Esophagus muscularis mucosa (tissue), 4 donors: ENCODE measurements around the gene NT5DC3. TPM values are rescaled to one million over a fixed set of nuclear protein-coding genes. Genes with fewer than 3 reads are reported as not detected.

Experiments used
- DNase-seq: peaks from one replicate; pipeline ENCODE4 v3.0.0-alpha.2; 2017; ENCODE audit errors: extremely low spot score
- H3K27ac ChIP-seq, 4 donors: fragments of 200-600 bp; sonication (generic); replicated peaks in 1 of 4; 1 replicate in 3 of 4; 2 replicates in 1 of 4; pipeline ENCODE4 v1.5.1; 2016 to 2019; ENCODE audit warnings: mild to moderate bottlenecking in 1 of 4
- H3K27me3 ChIP-seq, 4 donors: fragments of 200-600 bp; sonication (generic); one replicate each; pipeline versions ENCODE4 v1.5.1 to v1.6.0; 2016 to 2019
- H3K36me3 ChIP-seq, 4 donors: fragments of 200-600 bp; sonication (generic); one replicate each; pipeline ENCODE4 v1.5.1; 2016 to 2019
- H3K4me1 ChIP-seq, 4 donors: fragments of 200-600 bp; sonication (generic); one replicate each; pipeline ENCODE4 v1.5.1; 2016 to 2019
- H3K4me3 ChIP-seq, 4 donors: fragments of 200-600 bp; sonication (generic); 1 replicate in 2 of 4; 2 replicates in 2 of 4; pipeline ENCODE4 v1.5.1; 2016 to 2019; ENCODE audit warnings: mild to moderate bottlenecking in 4 of 4, moderate library complexity in 1 of 4
- H3K9me3 ChIP-seq, 4 donors: fragments of 200-600 bp; sonication (generic); 1 replicate in 3 of 4; 2 replicates in 1 of 4; pipeline ENCODE4 v1.5.1; 2016 to 2019
- EP300 ChIP-seq: sonication (generic); formaldehyde crosslinking; IDR thresholded peaks from one replicate; pipeline ENCODE4 v1.6.1; 2017; ENCODE audit warnings: antibody characterized with exemption
- POLR2A ChIP-seq: fragments of 450-650 bp; IDR thresholded peaks from one replicate; pipeline ENCODE4 v1.6.1; 2017; ENCODE audit warnings: antibody characterized with exemption, moderate library complexity, mild to moderate bottlenecking, low read depth
- POLR2AphosphoS5 ChIP-seq, 2 donors: sonication (generic); formaldehyde crosslinking; IDR thresholded peaks; one replicate each; pipeline ENCODE4 v1.6.1; 2017; ENCODE audit warnings: antibody characterized with exemption in 2 of 2
- WGBS: methylation state at CpG from one replicate; pipeline ENCODE4 v1.1.5; 2018; 5-methylcytosine and 5-hydroxymethylcytosine counted together
- intact Hi-C: fragments of 100-400 bp; cut with DNase I; formaldehyde crosslinking; loops from one replicate; pipeline ENCODE4 v1.15.1; 2023
- total RNA-seq, 4 donors: library from RNA; depleted of rRNA; stranded (reverse); fragments of >200 nt; gene quantifications; one replicate each; pipeline versions ENCODE4 v1.1.0 to v1.2.1, GENCODE V29; 2016
- TF ChIP-seq, protein P1 (sequence below), 3 experiments: fragments of 200-600 bp in 2 of 3; fragments of 450-650 bp in 1 of 3; sonication (generic) in 2 of 3; IDR thresholded peaks; one replicate each; pipeline ENCODE4 v1.5.1; 2017 to 2019; ENCODE audit warnings: antibody characterized with exemption in 3 of 3, mild to moderate bottlenecking in 2 of 3, moderate library complexity in 1 of 3

The NT5DC3 gene
- total RNA-seq, 4 donors from 2014 or later, result 169 to 275 (median 195) TPM

- peaks cover 0 to 6% (median 0%) of the 10 kb centered on the region in 4 donors for H3K9me3 ChIP-seq
- H3K4me3 ChIP-seq, result no peak overlapping the region
- H3K27me3 ChIP-seq, result no peaks in the 10 kb centered on the region
- peaks cover 0 to 99% (median 78%) of the 10 kb centered on the region in 4 donors for H3K4me1 ChIP-seq
- intact Hi-C loops, result no loop called here
- WGBS, result 81% methylated on average over 2 of the region's 2 CpGs
- peak; percentile 29 for DNase-seq
- H3K36me3 ChIP-seq, result peaks cover 0 to 19% (median 6%) of the 10 kb centered on the region in 4 donors
- TF ChIP-seq EP300, result no peak
- TF ChIP-seq, protein P1, sequence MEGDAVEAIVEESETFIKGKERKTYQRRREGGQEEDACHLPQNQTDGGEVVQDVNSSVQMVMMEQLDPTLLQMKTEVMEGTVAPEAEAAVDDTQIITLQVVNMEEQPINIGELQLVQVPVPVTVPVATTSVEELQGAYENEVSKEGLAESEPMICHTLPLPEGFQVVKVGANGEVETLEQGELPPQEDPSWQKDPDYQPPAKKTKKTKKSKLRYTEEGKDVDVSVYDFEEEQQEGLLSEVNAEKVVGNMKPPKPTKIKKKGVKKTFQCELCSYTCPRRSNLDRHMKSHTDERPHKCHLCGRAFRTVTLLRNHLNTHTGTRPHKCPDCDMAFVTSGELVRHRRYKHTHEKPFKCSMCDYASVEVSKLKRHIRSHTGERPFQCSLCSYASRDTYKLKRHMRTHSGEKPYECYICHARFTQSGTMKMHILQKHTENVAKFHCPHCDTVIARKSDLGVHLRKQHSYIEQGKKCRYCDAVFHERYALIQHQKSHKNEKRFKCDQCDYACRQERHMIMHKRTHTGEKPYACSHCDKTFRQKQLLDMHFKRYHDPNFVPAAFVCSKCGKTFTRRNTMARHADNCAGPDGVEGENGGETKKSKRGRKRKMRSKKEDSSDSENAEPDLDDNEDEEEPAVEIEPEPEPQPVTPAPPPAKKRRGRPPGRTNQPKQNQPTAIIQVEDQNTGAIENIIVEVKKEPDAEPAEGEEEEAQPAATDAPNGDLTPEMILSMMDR (IDR thresholded peaks at IDR 0.05), result no peak
- no peak for TF ChIP-seq POLR2A
- no peak for TF ChIP-seq POLR2AphosphoS5 (IDR thresholded peaks at IDR 0.05)
- peak overlapping the region; percentile 36 to 66 (median 50) for H3K27ac ChIP-seq
Observed at GRCh38 chr12:103819312-103819711, 21.7 kb downstream of the NT5DC3 start.

DNA sequence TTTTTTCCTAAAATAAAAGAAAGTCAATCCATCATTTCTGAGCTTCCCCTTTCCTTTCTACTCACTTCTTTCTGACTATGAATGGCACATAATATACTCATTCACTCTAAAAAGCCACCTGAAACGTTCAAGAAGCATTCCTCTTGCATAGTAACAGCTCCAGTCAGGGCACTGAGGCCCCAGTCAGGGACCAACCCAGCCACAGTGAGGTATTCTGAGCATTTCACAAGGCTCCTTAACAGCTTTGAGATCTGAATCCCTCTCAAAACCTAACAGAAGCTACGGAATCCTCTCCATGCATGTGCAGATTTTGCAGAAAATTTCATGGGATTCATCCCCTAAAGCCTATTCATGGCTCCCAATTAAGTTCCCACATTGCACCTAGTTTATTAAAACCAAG is 23.2 kb downstream of the NT5DC3 start:
- Histone ChIP-seq H3K36me3 (peaks cover 0 to 34% (median 21%) of the 10 kb centered on the region in 4 donors), H3K4me3 (no peak overlapping the region), H3K4me1 (peaks cover 0 to 99% (median 74%) of the 10 kb centered on the region in 4 donors), H3K27me3 (no peaks in the 10 kb centered on the region), H3K9me3 (peaks cover 0 to 6% (median 0%) of the 10 kb centered on the region in 4 donors), H3K27ac (no peak overlapping the region)
- intact Hi-C loops, result no loop called here
- WGBS, result 72% methylated on average over 2 of the region's 2 CpGs
- TF ChIP-seq, protein P1 (IDR thresholded peaks at IDR 0.05), result no peak
- TF ChIP-seq POLR2AphosphoS5 (IDR thresholded peaks at IDR 0.05) (no peak), POLR2A (no peak), EP300 (no peak)
- DNase-seq, result no peak

DNA sequence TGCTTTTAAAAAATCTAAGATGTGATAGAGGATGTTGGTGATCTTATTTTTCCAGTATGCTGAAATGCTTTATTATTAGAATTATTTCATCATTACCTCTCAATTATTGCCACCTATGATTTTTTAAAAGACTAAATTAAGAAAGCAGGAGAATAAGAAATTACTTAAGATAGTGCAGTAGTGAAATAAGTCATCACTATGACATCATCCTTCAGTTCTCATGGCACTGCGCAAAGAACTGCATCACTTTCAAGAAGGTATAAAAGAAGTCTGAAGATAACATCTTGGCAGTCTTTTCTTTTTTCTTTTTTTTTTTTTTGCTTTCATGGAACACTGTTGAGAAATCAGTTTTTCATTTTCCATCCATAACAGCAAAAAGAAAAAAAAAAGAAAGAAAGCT is 24.4 kb downstream of the NT5DC3 start:
- peaks cover 0 to 6% (median 0%) of the 10 kb centered on the region in 4 donors for H3K9me3 ChIP-seq
- H3K36me3 ChIP-seq, result peaks cover 0 to 45% (median 29%) of the 10 kb centered on the region in 4 donors
- DNase-seq, result no peak
- H3K4me3 ChIP-seq, result no peak overlapping the region
- no peak overlapping the region for H3K27ac ChIP-seq
- WGBS, result 95% methylated on average over 1 of the region's 1 CpG
- intact Hi-C loops, result no loop called here
- H3K27me3 ChIP-seq, result no peaks in the 10 kb centered on the region
- TF ChIP-seq, protein P1 (IDR thresholded peaks at IDR 0.05), result no peak
- TF ChIP-seq POLR2AphosphoS5 (IDR thresholded peaks at IDR 0.05), result no peak
- no peak for TF ChIP-seq POLR2A
- no peak for TF ChIP-seq EP300
- H3K4me1 ChIP-seq, result peaks cover 0 to 95% (median 65%) of the 10 kb centered on the region in 4 donors

- intact Hi-C loops, result no loop called here
- Histone ChIP-seq H3K27me3 (no peaks in the 10 kb centered on the region), H3K4me3 (no peak overlapping the region), H3K27ac (peak overlapping the region in 2 of 4 donors; percentile 12 to 16), H3K9me3 (no peaks in the 10 kb centered on the region), H3K36me3 (peaks cover 0 to 56% (median 42%) of the 10 kb centered on the region in 4 donors), H3K4me1 (peaks cover 0 to 95% (median 56%) of the 10 kb centered on the region in 4 donors)
- no peak for DNase-seq
- WGBS, result 38% methylated on average over 3 of the region's 3 CpGs
- TF ChIP-seq EP300, result no peak
- TF ChIP-seq POLR2A, result no peak
- TF ChIP-seq, protein P1 (IDR thresholded peaks at IDR 0.05), result no peak
- no peak for TF ChIP-seq POLR2AphosphoS5 (IDR thresholded peaks at IDR 0.05)
Observed at GRCh38 chr12:103814436-103814835, 26.6 kb downstream of the NT5DC3 start.

DNA sequence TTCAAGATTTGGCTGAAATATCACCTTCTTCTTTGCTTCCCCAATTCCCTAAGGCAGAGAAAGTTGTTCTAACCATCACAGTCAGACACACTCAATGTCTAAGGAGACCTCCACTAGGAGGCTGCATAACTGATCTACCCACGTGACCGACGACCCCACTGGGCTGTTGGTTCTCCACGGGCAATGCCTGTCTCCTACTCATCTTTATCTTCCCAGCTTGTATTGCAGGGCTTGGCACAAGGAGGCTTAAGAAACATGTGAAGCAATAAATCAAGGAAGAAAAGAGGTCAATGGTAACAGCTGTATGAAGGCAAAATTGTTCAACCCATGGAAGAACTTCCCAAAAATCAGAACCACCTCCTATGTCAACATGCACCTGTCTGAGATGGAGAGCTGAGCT is 27.1 kb downstream of the NT5DC3 start:
- DNase-seq, result no peak
- Histone ChIP-seq H3K4me3 (no peak overlapping the region), H3K27me3 (no peaks in the 10 kb centered on the region), H3K9me3 (no peaks in the 10 kb centered on the region), H3K4me1 (peaks cover 0 to 95% (median 55%) of the 10 kb centered on the region in 4 donors), H3K36me3 (peaks cover 0 to 60% (median 44%) of the 10 kb centered on the region in 4 donors), H3K27ac (peak overlapping the region; percentile 7 to 16 (median 11))
- WGBS, result 77% methylated on average over 4 of the region's 4 CpGs
- TF ChIP-seq POLR2AphosphoS5 (IDR thresholded peaks at IDR 0.05) (no peak), POLR2A (no peak)
- intact Hi-C loops, result no loop called here
